Globus pallidus (tissue), 1 donor: ENCODE data around the gene PAX8.

Experiments
- DNase-seq: peaks from one replicate; pipeline ENCODE4 v3.0.0-alpha.2; 2015; ENCODE audit warnings: low spot score

Gene PAX8

DNA sequence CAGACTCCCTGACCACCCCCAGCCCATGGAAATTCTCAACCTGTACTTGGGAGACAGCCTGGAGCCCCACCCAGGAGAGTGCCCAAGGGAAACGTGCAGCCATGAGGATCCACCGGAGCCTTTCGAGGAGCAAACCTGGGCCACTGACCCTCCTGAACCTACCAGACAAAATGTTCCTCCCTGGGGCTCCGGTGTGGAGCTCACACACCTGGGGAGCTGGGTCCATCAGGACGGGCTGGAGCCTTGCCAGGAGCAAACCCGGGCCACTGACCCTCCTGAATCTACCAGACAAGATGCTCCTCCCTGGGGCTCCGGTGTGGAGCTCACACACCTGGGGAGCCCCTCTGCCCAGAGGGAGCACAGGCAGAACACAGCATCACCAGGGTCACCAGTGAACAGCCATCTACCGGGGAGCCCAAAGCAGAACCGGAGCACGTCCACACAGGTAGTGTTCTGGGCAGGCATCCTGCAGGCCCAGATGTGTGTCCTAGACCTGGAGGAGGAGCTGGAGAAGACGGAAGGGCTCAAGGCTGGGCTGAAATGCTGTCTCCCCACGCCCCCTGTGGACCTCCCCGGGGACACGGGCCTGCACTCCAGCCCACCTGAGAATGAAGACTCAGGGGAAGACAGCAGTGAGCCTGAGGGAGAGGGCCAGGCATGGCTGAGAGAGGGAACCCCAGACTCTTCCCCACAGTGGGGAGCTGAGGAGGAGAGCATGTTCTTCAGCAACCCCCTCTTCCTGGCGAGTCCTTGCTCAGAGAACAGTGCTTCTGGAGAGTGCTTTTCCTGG is 96.1 kb downstream of the PAX8 start:
- no peak for DNase-seq

DNA sequence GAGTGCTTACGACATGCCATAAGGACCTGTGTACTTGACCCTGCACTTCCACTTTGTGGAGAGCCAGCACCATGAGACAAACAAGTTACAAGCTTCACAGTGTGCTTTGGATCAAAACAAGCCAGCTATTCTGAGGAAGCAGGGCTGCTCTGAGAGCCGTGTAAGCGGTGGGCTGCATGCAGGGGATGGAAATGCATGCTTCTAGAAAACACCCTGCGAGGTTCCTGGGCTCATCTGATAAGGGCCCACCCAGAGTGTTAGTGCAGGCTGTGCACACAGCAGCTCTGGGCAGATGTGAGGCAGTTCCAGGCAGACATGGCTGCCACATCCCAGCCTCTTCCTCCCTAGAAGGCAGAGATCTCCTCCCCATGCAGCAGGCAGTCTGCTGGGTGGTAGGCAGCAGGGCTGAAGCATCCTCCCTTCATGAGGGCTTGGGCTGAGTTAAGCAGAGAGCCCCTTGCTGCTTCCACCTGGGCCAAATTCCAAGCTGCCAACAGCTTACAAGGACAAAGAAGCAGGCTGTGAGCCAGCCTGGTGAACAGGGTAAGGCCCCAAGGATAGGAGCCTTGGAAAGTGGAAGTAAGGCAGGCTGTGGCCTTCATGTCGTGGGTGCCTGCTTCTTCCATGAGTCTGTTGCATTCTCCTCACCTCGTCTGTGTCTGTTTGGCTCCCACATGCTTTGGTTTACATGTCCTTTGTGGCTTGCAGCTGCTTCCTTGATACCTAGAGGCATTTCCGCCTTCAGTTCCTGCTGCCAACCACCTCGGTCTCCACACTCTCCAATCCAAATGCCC is 97.3 kb downstream of the PAX8 start:
- no peak for DNase-seq

DNA sequence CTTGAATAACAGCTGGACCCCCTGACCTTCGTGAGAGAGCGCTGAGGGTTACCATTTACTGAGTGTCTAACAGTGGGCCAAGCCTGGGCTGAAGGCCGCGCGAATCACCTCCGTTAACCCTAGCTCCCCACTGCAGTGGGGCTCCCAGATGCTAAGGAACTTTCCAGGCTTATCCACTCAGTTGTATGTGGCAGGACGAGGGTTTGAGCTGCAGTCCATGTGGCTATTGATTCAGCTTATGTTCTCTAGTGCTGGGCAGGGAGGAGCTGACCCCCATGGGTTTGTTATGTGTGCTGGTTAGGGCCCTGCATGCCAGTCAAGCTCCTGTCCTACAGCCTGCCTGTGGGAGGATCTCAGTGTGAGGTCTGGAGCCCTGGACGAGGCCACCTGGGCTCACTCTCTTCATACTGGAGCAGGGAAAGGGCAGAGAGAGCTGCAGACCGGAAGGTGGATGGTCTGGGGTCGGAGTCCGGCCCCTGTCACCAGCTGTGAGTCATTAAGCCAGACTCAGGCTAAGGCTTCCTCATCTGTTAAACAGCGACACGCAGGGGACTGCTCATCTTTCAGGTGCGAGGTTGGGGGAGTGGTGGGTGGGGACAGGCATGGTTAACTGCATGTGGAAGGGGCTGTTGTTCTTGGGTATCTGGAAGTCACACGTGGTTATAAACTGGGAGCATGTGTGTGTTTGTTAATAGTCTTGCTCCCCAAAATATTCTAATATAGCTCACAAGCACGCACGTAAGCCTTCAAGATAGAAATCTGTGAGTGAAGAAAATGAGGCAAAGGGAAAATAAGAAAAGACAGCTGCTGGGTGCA is 98.4 kb downstream of the PAX8 start:
- DNase-seq: no peak

DNA sequence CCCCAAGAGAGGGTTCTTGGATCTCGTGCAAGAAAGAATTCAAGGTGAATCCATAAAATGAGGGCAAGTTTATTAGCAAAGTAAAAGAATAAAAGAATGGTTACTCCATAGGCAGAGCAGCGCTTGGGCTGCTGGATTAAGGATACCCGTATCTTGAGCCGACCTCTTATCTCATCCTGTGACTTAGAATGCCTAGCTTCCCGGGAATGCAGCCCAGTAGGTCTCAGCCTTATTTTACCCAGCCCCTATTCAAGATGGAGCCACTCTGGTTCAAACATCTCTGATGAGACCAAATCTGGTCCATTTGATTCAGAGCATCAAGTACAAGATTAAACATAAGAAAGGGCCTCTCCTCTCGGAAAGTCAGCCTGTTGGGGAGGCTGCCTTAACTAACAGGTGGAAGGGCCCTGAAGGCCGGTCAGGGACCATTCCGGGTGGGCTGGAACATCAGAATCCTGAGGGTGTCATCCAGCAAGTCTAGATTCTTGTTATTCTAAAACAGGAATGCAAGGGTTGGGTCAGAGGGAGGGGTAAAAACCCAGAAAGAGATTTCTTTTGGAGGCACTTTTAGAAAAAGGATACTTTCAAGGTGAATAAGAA is 99.2 kb downstream of the PAX8 start:
- no peak for DNase-seq

DNA sequence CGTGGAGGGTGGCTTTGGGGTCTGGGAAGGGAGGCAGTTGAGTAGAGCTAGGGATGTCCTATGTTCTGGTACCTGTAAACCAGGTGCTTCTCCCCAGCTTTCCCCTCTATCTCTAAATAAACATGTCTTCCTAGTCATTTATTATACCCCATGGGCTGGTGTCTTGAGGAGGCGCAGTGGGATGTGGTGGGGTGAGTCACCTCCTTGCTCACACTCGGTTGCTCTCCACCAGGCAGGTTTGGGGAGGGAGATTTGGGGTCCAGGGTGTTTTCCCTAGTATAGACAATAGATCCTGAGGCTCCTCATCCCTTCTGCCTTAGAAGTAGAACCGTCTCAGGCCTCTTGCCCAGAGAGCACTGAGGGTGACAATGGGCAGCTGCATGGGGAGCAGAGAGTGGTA is 99.8 kb downstream of the PAX8 start:
- no peak for DNase-seq

DNA sequence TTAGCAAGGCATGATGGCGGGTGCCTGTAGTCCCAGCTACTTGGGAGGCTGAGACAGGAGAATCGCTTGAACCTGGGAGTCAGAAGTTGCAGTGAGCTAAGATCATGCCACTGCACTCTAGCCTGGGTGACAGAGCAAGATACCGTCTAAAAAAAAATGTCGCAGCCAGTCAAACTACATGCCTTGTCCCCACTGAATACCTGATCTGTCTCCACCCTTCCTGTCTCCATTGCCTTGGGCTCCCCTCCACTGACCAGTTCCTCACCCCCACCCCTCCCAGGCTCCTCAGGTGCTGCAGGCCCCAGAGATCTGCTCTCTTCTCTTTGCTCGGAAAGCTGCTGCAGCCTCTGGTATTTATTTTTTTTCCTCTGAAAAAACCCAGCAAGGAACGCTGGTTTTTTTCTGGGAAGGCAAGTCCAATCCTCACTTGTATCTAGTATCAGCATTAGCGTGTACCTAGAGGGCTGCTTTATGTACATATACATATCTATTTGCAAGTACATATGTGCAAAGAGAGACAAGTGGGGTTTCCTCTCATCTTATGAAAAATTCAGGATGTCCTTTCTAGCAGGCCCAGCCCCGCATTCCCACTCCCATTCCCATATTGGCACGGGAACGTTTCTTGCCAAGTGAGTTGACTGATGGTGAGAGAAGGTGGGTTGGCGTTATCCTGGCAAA is 100.5 kb downstream of the PAX8 start:
- DNase-seq: no peak

DNA sequence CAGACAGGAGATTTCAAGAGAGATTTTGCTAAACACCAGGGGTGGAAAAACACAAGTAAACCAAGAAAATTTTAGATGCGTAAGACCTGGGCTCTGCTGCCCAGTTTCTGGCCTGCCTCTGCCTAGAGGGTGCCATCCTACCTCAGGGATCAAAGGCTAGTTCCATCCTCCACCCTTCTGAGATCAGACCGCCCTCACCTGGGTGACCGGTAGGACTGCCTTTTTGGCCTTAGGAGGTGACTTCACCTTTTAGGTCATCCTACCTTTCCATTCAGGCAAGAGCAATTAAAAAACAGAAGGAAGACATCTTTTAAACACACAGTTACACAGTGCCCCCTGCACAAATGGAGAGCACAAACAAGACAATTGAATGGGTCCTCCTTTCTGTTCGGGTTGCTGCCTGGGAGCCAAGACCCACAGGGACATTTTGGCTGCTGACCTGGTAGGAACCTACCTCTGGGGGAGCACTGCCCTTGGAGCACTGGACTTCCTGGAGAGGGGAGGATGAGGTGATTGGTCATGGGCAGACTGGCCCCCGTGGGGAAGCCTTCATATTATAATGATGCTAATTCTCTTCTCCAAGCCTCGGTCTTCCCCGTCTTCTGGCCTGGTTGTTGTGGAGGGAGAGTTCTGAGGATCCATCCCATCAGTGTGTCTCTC is 101.9 kb downstream of the PAX8 start:
- DNase-seq: no peak

DNA sequence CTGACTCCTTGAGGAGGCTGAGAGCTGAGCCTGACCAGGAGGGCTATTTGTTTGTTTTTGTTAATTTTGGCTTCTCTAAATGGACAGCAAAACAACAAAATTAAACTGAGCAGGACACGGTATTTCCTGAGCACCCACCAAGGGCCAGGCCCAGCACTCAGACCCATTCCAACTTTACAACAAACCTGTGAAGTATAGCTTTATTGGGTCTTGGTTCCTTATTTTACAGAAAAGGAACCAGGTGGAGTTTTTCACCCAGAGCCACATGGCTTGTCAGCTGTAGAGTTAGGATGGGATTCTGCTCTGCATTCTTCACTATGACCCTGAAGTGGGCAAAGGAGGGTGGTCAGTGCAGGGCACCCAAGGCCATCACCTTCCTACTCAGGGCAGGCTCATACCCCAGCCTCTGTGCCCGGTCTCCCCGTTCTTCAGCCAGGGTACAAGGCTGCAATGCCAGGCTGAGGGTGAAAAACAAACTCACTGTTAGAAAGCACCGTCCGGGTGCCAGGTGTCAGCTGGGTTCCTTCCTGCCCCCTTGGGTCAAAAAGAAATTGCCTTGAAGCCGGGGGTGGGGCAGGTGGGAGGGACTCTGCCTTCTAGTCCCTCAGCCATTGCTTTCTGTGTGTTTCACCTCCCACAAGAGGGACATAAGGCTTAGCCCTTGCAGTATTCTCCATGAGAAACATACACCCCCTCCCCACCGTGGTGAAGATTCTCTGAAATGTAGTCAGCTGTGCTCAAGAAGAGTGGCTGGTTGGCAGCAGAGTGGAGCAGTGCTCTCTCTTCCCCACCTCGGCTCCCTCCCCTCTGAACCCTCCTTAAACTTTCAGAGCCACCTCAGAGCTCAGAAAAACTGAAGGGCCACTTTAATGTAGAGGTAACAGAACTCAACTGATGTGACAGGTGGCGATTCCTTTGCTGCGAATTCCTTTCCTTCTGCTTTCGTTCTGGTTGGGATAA is 102.7 kb downstream of the PAX8 start:
- DNase-seq: no peak

DNA sequence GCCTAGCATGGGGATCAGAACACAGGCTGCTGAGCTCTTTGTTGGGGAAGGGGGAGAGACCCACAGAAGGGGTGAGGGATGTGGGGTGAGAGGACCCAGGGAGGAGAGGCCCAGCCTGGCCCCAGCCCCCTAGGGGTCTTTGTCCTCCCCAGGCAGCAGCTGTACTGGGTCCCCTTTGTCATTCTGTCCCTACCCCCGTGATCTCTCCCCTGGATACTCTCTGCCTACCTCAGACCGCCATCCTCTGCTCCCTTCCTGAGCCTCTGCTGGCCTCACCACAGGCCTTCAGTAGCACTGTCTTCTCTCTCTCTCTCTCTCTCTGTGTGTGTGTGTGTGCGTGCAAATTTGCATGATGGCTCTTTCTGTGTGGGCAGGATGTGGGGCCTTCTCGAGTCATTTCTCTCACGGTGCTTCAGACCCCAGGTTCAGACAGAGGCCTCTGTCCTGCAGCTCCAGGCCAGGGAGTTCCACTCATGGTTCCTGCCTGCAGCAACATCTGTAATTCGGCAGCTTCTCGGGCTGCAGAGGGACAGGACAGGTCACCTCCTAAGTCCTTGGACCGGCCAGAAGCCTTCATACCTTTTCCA is 103.6 kb downstream of the PAX8 start:
- no peak for DNase-seq

DNA sequence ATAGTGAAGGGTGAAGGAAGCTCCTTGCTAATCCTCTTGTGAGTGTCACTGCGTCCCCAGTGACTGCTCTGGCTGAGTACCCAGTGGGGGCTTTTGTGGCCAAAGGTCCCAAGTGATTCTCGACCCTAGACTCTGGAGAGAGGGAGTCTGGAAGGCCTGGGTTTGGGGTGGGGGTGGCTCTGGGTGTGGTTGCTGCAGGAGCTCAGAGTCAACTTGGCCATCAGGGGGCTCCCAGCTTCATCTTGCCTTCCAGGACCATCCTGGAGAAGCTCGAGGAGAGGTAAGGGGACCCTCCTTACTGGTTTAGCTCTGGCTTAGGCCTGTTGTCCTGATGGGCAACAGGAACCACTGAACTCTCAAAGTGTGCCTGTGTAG is 104.4 kb downstream of the PAX8 start:
- DNase-seq: no peak

DNA sequence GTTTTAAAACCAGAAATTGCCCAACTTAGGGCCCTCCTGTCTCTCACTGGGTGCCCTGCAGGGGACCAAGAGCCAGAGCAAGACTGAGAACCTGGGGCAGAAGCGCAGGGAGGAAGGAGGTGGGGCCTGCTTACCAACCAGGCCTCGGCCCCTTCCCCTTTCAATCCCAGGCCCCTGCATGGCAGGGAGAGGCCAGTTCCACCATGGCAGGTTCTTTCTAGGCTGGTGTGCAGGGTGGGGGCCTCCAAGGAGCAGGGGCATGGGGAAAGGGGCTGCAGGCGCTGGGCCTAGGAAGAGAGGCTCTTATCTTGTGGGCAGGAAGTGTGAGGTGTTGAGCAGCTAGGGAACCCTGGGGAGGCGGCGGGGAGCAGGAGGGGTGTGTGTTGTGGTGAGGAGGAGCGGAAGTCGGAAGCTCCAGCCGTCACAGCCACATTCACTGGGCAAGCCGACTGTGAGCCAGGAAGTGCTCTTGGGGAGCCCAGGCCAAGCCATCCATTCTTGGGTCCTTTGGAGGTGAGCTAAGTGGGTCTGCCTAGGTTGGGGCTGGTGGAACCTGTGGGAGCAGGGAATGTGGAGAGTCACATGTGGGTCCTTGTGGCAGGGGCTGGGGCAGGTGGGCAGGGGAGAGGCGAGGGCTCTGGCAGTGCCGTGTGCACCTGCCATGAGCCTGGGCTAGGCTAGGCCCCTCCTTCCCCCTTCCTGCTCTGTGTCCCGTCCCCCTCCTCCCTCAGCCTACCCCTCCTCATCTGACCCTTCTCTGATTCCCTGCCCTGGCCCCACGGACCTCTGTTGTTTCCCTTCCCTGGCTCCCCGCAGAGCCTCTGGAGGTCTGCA is 105.0 kb downstream of the PAX8 start, which contains the start of gene PSD4:
Gene PSD4 (plus strand): TSS at position 430 of the 834 bp plus-strand sequence. CDS start 8,486 bp downstream, outside the sequence.
- DNase-seq: peak; percentile 27

DNA sequence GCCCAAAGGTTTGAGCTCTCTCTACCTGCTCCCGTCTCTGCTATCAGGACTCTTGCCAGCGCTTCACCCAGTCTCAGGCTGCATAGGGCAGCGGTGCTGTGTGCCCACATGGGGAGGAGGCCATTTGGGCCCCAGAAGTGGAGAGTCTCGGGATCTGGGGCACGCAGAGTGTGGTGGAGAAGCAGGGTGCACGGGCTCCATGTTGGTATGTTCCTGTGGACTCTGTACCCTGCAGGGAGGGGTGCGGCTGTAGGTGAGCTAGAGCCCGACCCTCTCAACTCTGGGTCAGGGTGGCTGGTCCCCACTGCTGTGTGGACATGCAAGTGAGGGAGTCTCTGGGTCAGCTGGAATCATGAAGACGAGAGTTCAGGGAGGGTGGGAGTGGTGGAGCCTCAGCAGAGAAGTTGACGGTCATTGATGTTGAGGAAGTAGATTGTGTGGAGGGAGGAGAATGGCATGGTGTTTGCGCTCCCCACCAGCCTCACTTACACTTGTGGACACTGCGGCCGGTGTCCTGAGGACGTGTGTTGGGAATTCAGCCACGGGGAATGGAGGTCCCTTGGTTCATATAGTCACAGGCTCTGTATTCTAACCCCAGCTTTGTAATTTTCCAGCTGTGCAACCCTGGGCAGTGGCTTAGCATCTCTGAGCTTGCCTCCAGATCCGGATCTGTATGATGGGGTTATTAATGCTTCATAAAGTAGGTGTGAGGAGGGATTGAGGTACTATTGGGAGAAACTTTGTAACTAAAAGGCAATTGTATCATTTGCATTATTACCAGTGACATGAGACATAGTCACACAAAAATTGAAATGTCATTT is 105.8 kb downstream of the PAX8 start:
- no peak for DNase-seq

DNA sequence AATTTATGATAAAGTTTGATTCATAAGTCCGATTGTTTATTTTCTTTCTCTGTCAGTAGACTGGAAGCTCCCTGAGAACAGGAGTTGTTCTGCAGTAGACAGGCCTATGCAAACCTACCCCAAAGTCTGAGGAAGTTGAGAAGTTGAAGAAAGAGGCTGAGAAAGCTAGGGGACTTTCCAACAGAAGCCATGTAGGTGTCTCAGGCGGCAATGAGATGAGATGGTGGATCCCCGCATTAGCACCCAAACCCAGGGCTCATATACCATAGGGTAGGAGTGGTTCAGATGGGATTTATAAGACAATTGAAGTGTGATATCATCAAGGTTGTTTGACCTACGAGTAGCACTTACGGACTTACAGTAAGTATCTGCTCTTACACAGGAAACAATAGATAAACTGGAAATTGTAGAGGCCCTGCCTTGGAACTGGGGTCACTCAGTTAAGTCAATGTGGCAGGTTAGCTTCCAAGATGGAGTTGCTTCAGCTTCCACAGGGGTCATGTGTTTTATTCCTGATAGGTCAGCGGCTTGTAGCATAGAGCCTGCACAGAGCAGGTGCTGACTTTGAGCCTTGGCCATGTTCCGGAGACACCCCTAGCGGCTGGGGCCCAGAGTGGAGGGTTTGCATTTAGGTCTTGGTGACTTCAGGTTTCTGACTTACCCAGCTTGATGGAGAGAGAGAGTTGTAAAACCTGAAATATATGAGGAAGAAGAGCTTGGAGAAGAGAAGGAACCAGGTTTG is 107.2 kb downstream of the PAX8 start:
- no peak for DNase-seq

DNA sequence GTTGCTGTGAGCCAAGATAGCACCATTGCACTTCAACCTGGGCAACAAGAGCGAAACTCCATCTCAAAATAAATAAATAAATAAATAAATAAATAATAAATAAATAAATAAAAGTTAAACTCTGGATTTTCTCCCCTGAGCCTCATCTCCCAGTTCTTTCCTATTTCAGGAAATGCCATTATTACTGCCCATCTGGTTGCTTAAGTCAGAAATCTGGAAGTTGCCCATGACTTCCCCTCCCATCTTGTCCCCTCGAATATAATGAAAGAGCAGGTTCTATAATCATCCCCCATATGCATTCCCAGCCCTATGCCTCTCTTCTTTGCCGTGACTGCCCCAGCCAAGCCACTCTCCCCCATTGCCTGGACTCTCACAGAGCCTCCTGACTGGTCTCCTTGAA is 109.1 kb downstream of the PAX8 start:
- DNase-seq: no peak

DNA sequence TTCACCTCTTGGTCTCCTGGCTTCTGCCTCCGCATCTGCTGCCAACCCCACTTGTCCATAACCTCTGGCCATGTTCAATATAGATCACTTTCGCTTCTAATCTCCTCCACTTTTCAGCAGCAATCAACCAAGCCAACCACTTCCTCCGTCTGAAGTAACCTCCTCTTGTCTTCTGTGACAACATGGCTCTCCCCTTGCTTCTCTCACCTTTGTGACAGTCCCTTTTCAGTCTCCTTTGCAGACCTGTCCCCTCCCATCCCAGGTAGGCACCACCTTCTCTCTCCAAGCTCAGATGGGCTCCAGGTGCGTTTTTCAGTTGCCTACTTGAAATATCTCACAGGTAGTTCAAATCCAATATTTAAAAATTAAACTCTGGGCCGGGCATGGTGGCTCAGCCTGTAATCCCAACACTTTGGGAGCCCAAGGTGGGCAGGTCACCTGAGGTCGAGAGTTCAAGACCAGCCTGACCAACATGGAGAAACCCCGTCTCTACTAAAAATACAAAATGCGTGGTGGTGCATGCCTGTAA is 109.7 kb downstream of the PAX8 start:
- DNase-seq: no peak

DNA sequence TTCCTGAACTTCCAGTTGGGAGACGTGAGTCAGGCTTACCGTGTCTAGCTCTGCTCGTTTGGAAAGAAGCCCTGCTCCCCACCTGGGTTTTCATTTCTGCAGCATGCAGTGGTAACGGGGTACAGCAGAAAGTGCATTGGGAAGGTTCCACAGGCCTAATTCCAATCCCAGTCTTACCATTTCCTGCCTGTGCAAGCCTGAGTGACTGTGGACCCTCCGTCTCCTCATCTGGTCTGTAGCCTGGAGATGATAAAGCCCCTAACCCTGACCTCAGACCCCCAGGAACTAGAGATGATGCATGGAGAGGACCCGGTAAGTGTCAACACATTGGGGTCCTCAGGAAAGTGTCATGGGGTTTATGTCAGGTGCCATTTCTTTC is 110.8 kb downstream of the PAX8 start:
- DNase-seq: no peak
